CD4-positive, alpha-beta T cell (primary cell): ENCODE results near the gene SLAMF6. TPM values are rescaled to one million over a fixed set of nuclear protein-coding genes. Genes with fewer than 3 reads are reported as not detected.
A peak's percentile ranks its signal among the peaks of the same experiment; 100 is the strongest.

Source experiments
- ATAC-seq: fragments of 200-7000 bp; cut with Tn5 transposase; one replicate; pipeline ENCODE4 v1.10.0; 2022; ENCODE audit warnings: mild to moderate bottlenecking; ENCODE audit not compliant: poor library complexity
- CTCF ChIA-PET: fragments of 350-600 bp; sonication (Branson Sonifier 250); formaldehyde crosslinking; loops from one replicate; lab custom pipeline; 2021; ENCODE audit warnings: antibody characterized with exemption, inconsistent platforms; lab: Charles Lee
- POLR2A ChIA-PET: fragments of 350-600 bp; sonication (Branson Sonifier 250); formaldehyde crosslinking; loops from one replicate; lab custom pipeline; 2021; ENCODE audit warnings: antibody characterized with exemption, inconsistent platforms; lab: Charles Lee
- DNase-seq, 14 experiments: peaks; one replicate each; pipeline ENCODE4 v3.0.0-alpha.2; 2013 to 2020; ENCODE audit warnings: mixed read lengths in 2 of 14
- H3K27ac ChIP-seq, 2 donors: one replicate each; pipeline versions ENCODE4 v1.5.1 to v1.7.0; 2013; ENCODE audit warnings: low read length in 2 of 2, low read depth in 1 of 2, mild to moderate bottlenecking in 1 of 2
- H3K27me3 ChIP-seq, 2 experiments: 1 replicate in 1 of 2; 2 replicates in 1 of 2; pipeline versions ENCODE4 v1.6.1 to v1.7.0; 2013; ENCODE audit warnings: low read length in 2 of 2, control low read depth in 1 of 2, mild to moderate bottlenecking in 1 of 2, moderate library complexity in 1 of 2; ENCODE audit not compliant: insufficient read depth in 2 of 2, control insufficient read depth in 1 of 2
- H3K36me3 ChIP-seq: one replicate; pipeline ENCODE4 v1.6.1; 2013; ENCODE audit warnings: low read length, control low read depth; ENCODE audit not compliant: insufficient read depth
- H3K4me1 ChIP-seq: one replicate; pipeline ENCODE4 v1.6.1; 2013; ENCODE audit warnings: low read length, control low read depth; ENCODE audit not compliant: insufficient read depth
- H3K4me3 ChIP-seq: one replicate; pipeline ENCODE4 v1.5.1; 2013; ENCODE audit warnings: mild to moderate bottlenecking, low read length, moderate library complexity
- H3K9me3 ChIP-seq, 2 experiments: 1 replicate in 1 of 2; 2 replicates in 1 of 2; pipeline versions ENCODE4 v1.6.1 to v1.7.0; 2013; ENCODE audit warnings: low read length in 2 of 2, mild to moderate bottlenecking in 2 of 2, control low read depth in 1 of 2, moderate library complexity in 1 of 2; ENCODE audit not compliant: control insufficient read depth in 1 of 2, insufficient read depth in 1 of 2
- H3K27ac Mint-ChIP-seq: one replicate; pipeline ENCODE4 v1.8.0; 2020; ENCODE audit warnings: mixed read lengths
- H3K27me3 Mint-ChIP-seq: one replicate; pipeline ENCODE4 v1.8.0; 2021; ENCODE audit warnings: mixed read lengths
- H3K36me3 Mint-ChIP-seq: one replicate; pipeline ENCODE4 v1.8.0; 2021; ENCODE audit warnings: low read depth, mixed read lengths
- H3K4me1 Mint-ChIP-seq: one replicate; pipeline ENCODE4 v1.8.0; 2021; ENCODE audit warnings: low read depth, mixed read lengths
- H3K4me3 Mint-ChIP-seq: one replicate; pipeline ENCODE4 v1.8.0; 2020; ENCODE audit warnings: mild to moderate bottlenecking, mixed read lengths
- H3K9me3 Mint-ChIP-seq: one replicate; pipeline ENCODE4 v1.8.0; 2020; ENCODE audit warnings: mixed read lengths
- CTCF ChIP-seq: fragments of 200-600 bp; IDR thresholded peaks from one replicate; pipeline ENCODE4 v1.8.0; 2022; ENCODE audit warnings: antibody characterized with exemption, mild to moderate bottlenecking
- intact Hi-C, 2 experiments: fragments of 100-400 bp; cut with DNase I in 1 of 2; cut with micrococcal nuclease in 1 of 2; formaldehyde crosslinking; loops; one replicate each; pipeline versions ENCODE4 v1.15.1 to v1.9.0; 2023 to 2025; cut with DNase I, micrococcal nuclease
- total RNA-seq, 174 experiments: library from RNA in 2 of 174; stranded (reverse) in 2 of 174; gene quantifications; one replicate each; pipeline ENCODE4 v1.2.3 and lab custom pipeline; 2021 to 2026

SLAMF6 gene
- total RNA-seq, 2 experiments from 2014 or later: 6.3 to 7.3 TPM

GRCh38 chr1:160491017-160491416 lies 32.0 kb downstream of the SLAMF6 start:
- H3K4me3 ChIP-seq: no peak overlapping the region
- H3K4me1 ChIP-seq: no peaks in the 10 kb centered on the region

GRCh38 chr1:160489513-160490261 lies 33.4 kb downstream of the SLAMF6 start:
- POLR2A ChIA-PET: no interaction called here
- TF ChIP-seq CTCF: no peak
- Mint-ChIP-seq H3K9me3 (no peaks in the 10 kb centered on the region), H3K27me3 (no peaks in the 10 kb centered on the region), H3K27ac (peak overlapping the region; percentile 43), H3K4me3 (no peak overlapping the region), H3K4me1 (peaks cover 14% of the 10 kb centered on the region), H3K36me3 (peaks cover 30% of the 10 kb centered on the region)
- no peak for ATAC-seq
- Histone ChIP-seq H3K4me1 (no peaks in the 10 kb centered on the region), H3K4me3 (no peak overlapping the region), H3K9me3 (no peaks in the 10 kb centered on the region), H3K27ac (no peak overlapping the region), H3K27me3 (no peaks in the 10 kb centered on the region), H3K36me3 (peaks cover 83% of the 10 kb centered on the region)
- intact Hi-C loops: loop anchor here in 1 of 2 experiments (5.0 to 10.0 kb wide), 2 partner anchors 118 to 655 kb away; no protein-coding TSS in a partner anchor
- CTCF ChIA-PET: no interaction called here
- no peak for DNase-seq

More at GRCh38 chr1:160491017-160491416, 32.0 kb downstream of the SLAMF6 start:
- DNase-seq (no peak), ATAC-seq (no peak)
- H3K27ac ChIP-seq: no peak overlapping the region
- CTCF ChIA-PET: interaction anchor here (1.2 kb wide), 1 partner anchor 9 kb away, joined by 3 read pairs; no protein-coding TSS in a partner anchor
- POLR2A ChIA-PET: no interaction called here
- no peaks in the 10 kb centered on the region for H3K27me3 ChIP-seq
- Mint-ChIP-seq H3K36me3 (peaks cover 21% of the 10 kb centered on the region), H3K27ac (no peak overlapping the region), H3K4me3 (no peak overlapping the region), H3K4me1 (peaks cover 19% of the 10 kb centered on the region), H3K9me3 (no peaks in the 10 kb centered on the region), H3K27me3 (no peaks in the 10 kb centered on the region)
- no peak for TF ChIP-seq CTCF
- intact Hi-C loops: loop anchor here in 1 of 2 experiments (5.0 to 10.0 kb wide), 2 partner anchors 116 to 654 kb away; no protein-coding TSS in a partner anchor
- peaks cover 89% of the 10 kb centered on the region for H3K36me3 ChIP-seq
- H3K9me3 ChIP-seq: no peaks in the 10 kb centered on the region

- H3K9me3 ChIP-seq: no peaks in the 10 kb centered on the region
- Mint-ChIP-seq H3K9me3 (no peaks in the 10 kb centered on the region), H3K4me1 (peaks cover 19% of the 10 kb centered on the region), H3K36me3 (peaks cover 35% of the 10 kb centered on the region), H3K4me3 (no peak overlapping the region), H3K27ac (peak overlapping the region; percentile 30), H3K27me3 (no peaks in the 10 kb centered on the region)
- peak overlapping the region in 1 of 2 donors; percentile 13 for H3K27ac ChIP-seq
- no peaks in the 10 kb centered on the region for H3K27me3 ChIP-seq
- ChIA-PET CTCF (no interaction called here), POLR2A (no interaction called here)
- H3K36me3 ChIP-seq: peaks cover 71% of the 10 kb centered on the region
- no peak for ATAC-seq
- intact Hi-C loops: no loop called here
- TF ChIP-seq CTCF: no peak
- no peak overlapping the region for H3K4me3 ChIP-seq
- DNase-seq: no peak
- H3K4me1 ChIP-seq: no peaks in the 10 kb centered on the region
Observed at GRCh38 chr1:160488347-160489058, 34.6 kb downstream of the SLAMF6 start.
